Measurements from ENCODE around the gene LRRC55. TPM values are rescaled to one million over a fixed set of nuclear protein-coding genes. Genes with fewer than 3 reads are reported as not detected.

Gene LRRC55
- total RNA-seq, 1 experiment from 2014 or later: not detected

GRCh38 chr11:57182896-57183295, 1.1 kb downstream of the LRRC55 start:
- POLR2A ChIA-PET: no interaction called here
- BruUV-seq (replicated peaks): no TSS peak
- ATAC-seq (no peak), DNase-seq (ENCODE audit: low read depth, low spot score) (no peak)
- Histone ChIP-seq H3K4me3 (ENCODE audit: low read depth in 2 of 2, low read length in 2 of 2) (no peak overlapping the region), H3K36me3 (ENCODE audit: control insufficient read depth, insufficient read depth, low read length) (no peaks in the 10 kb centered on the region), H3K9me3 (ENCODE audit: control insufficient read depth, insufficient read depth, low read depth, low read length) (no peaks in the 10 kb centered on the region), H3K27ac (ENCODE audit: low read length) (no peak overlapping the region), H3K4me1 (ENCODE audit: control insufficient read depth, insufficient read depth, low read length) (no peaks in the 10 kb centered on the region), H3K27me3 (ENCODE audit: control insufficient read depth, insufficient read depth, low read length) (peaks cover 3% of the 10 kb centered on the region; the same call in 1 of the 2 replicates)
- in situ Hi-C loops (cut with HindIII; ENCODE audit: low pct_unique_long_range_greater_than_20kb, low sequenced_read_pairs): no loop called here
- TF ChIP-seq TCF7L2 (IDR thresholded peaks at IDR 0.05; ENCODE audit: low read depth, low read length): no peak
- no peak for TF ChIP-seq REST (IDR thresholded peaks at IDR 0.05; ENCODE audit: insufficient read depth in 1 of 2, low read depth in 2 of 2, low read length in 1 of 2)
- TF ChIP-seq POLR2AphosphoS5 (IDR thresholded peaks at IDR 0.05; ENCODE audit: low read depth, low read length): no peak
- TF ChIP-seq SIN3A (IDR thresholded peaks at IDR 0.05; ENCODE audit: borderline replicate concordance, insufficient read depth, low read depth, low read length): no peak
- TF ChIP-seq CTCF (IDR thresholded peaks at IDR 0.05): no peak
- CTCF ChIA-PET: no interaction called here
- intact Hi-C loops (cut with micrococcal nuclease; ENCODE audit: unreplicated experiment): no loop called here

- POLR2A ChIA-PET: no interaction called here
- no peak for DNase-seq (ENCODE audit: low read depth, low spot score)
- no peak for ATAC-seq
- CTCF ChIA-PET: no interaction called here
- in situ Hi-C loops (cut with HindIII; ENCODE audit: low pct_unique_long_range_greater_than_20kb, low sequenced_read_pairs): no loop called here
- no peak for TF ChIP-seq REST (IDR thresholded peaks at IDR 0.05; ENCODE audit: insufficient read depth in 1 of 2, low read depth in 2 of 2, low read length in 1 of 2)
- H3K4me1 ChIP-seq (ENCODE audit: control insufficient read depth, insufficient read depth, low read length): no peaks in the 10 kb centered on the region
- H3K4me3 ChIP-seq (ENCODE audit: low read depth in 2 of 2, low read length in 2 of 2): no peak overlapping the region
- H3K9me3 ChIP-seq (ENCODE audit: control insufficient read depth, insufficient read depth, low read depth, low read length): no peaks in the 10 kb centered on the region
- intact Hi-C loops (cut with micrococcal nuclease; ENCODE audit: unreplicated experiment): no loop called here
- no peaks in the 10 kb centered on the region for H3K27me3 ChIP-seq (ENCODE audit: control insufficient read depth, insufficient read depth, low read length)
- no TSS peak for BruUV-seq (replicated peaks)
- H3K27ac ChIP-seq (ENCODE audit: low read length): no peak overlapping the region
- no peaks in the 10 kb centered on the region for H3K36me3 ChIP-seq (ENCODE audit: control insufficient read depth, insufficient read depth, low read length)
Observed at GRCh38 chr11:57190548-57190947, 8.8 kb downstream of the LRRC55 start.
